ENCODE measurements around the gene MAP4.

- TF ChIP-seq EZH2 (IDR thresholded peaks at IDR 0.05) (no peak), EZH2phosphoT487 (IDR thresholded peaks at IDR 0.05) (no peak)
- TF ChIP-seq, protein P1, sequence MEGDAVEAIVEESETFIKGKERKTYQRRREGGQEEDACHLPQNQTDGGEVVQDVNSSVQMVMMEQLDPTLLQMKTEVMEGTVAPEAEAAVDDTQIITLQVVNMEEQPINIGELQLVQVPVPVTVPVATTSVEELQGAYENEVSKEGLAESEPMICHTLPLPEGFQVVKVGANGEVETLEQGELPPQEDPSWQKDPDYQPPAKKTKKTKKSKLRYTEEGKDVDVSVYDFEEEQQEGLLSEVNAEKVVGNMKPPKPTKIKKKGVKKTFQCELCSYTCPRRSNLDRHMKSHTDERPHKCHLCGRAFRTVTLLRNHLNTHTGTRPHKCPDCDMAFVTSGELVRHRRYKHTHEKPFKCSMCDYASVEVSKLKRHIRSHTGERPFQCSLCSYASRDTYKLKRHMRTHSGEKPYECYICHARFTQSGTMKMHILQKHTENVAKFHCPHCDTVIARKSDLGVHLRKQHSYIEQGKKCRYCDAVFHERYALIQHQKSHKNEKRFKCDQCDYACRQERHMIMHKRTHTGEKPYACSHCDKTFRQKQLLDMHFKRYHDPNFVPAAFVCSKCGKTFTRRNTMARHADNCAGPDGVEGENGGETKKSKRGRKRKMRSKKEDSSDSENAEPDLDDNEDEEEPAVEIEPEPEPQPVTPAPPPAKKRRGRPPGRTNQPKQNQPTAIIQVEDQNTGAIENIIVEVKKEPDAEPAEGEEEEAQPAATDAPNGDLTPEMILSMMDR (IDR thresholded peaks at IDR 0.05), result no peak
Observed at GRCh38 chr3:47896736-47897135, 119.5 kb downstream of the MAP4 start.

Data from neural progenitor cell (in vitro differentiated cells).